GM12865 (cell line): ENCODE results near the gene MTR.

ENCODE experiments used
- DNase-seq: peaks from one replicate; pipeline ENCODE4 v3.0.0; 2010; ENCODE audit warnings: low read depth
- H3K4me3 ChIP-seq: 2 replicates; pipeline ENCODE4 v1.5.1; 2011; ENCODE audit warnings: mild to moderate bottlenecking, low read depth, low read length, control low read depth
- CTCF ChIP-seq: IDR thresholded peaks from 2 replicates; pipeline ENCODE4 v1.5.1; 2011; ENCODE audit warnings: low read length, control low read depth, low read depth, inconsistent platforms; ENCODE audit not compliant: insufficient read depth; ENCODE audit errors: missing control alignments

The MTR gene

DNA sequence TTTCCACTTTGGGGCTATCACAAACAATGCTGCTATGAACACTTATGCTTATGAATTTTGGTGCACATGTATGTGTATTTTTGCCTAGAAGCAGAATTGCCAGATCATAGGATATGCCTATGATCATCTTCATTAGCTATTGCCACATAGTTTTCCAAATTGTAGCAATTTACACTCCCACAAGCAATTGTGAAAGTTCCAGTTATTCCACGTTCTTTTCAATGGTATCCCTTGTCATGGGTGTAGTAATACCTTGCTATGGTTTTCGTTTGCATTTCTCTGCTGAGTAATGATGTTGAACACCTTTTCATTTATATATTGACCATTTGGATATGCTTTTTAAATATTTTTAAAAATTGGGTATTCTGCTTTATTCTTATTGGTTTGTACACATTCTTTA, 82.6 kb downstream of the MTR start:
- no peak for TF ChIP-seq CTCF

DNA sequence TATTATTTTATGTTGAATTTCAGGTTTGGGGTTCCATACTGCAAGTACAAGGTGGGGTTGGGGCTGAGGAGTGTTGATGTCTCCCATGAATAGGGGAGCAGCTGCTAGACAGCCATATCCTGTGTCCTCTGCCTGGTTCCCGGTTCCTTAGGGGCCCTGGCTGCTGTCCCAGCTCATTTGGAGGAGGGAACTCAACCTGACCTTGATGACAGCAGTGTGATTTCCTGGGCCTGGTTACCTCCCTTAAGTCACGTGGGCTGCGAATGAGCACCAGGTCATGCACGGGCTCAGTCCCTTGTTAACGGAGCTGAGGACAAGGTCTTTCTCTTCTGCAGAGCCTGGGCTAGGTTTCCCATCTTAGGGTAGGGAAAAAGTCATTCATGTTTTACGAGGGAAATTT, 85.1 kb downstream of the MTR start:
- no peak overlapping the region for H3K4me3 ChIP-seq
- no peak for DNase-seq
- no peak for TF ChIP-seq CTCF

More for the DNA sequence above, 82.6 kb downstream of the MTR start:
- DNase-seq: no peak
- no peak overlapping the region for H3K4me3 ChIP-seq

DNA sequence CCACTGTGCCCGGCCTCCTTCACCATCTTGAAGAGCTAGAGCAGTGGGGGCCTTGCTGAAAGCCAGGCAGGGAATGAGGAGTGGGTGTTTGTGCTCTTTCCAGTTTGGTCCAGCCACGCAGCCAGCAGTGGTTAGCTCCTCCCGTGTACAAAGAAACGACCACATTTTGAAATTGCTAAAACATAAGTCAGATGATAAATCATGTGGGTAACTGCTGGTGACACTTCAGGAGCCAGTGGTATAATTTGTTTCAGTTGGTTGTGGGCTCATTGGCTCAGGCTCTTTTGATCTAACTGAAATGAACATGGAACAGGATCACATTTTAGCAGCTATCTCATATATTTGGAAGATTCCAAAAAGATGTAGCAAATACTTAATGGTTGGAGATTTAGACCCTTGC, 87.6 kb downstream of the MTR start:
- no peak overlapping the region for H3K4me3 ChIP-seq
- TF ChIP-seq CTCF: no peak
- DNase-seq: no peak

DNA sequence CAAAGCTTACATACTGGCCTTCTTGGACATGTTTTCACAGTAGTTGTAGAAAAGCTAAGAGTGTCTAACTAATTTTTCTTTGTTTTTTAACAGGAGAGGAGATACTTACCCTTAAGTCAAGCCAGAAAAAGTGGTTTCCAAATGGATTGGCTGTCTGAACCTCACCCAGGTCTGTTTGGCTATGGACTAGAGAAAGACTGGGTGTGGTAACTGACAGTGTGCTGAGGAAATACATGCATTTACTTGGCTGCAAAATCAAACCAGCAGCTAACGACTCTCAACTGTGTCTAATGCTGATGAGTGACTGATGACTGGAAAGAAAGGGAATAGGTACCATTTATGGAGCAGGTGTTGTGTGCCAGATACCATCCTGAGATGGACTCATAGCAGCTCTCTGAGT, 91.1 kb downstream of the MTR start:
- no peak for DNase-seq
- TF ChIP-seq CTCF: no peak
- H3K4me3 ChIP-seq: no peak overlapping the region

- no peak for TF ChIP-seq CTCF
These were observed 92.0 kb downstream of the MTR start for GRCh38 chr1:236887081-236887480.

GRCh38 chr1:236888126-236888525, 93.0 kb downstream of the MTR start:
- no peak for TF ChIP-seq CTCF
- H3K4me3 ChIP-seq: no peak overlapping the region
- DNase-seq: no peak

More at GRCh38 chr1:236887081-236887480, 92.0 kb downstream of the MTR start:
- H3K4me3 ChIP-seq: no peak overlapping the region
- no peak for DNase-seq

GRCh38 chr1:236888903-236889302, 93.8 kb downstream of the MTR start:
- no peak for TF ChIP-seq CTCF
- DNase-seq: no peak
- no peak overlapping the region for H3K4me3 ChIP-seq
